Activated CD4-positive, alpha-beta T cell treated with anti-CD3 and anti-CD28 coated beads, Interleukin-2, amount 50 U/mL, for 24 hours (primary cell): ENCODE data around the gene WDR93.

Source experiments
- DNase-seq, 2 donors: peaks; one replicate each; pipeline ENCODE4 v3.0.0-alpha.2; 2020; ENCODE audit warnings: low read depth in 1 of 2, low spot score in 1 of 2

WDR93 gene

GRCh38 chr15:89690276-89691218 lies at the start of gene WDR93, which contains the start of gene PEX11A:
Gene WDR93, plus strand, starts transcription at chr15:89690811. Its CDS starts 10,936 bp downstream, at chr15:89701747.
Gene PEX11A, minus strand, starts transcription at chr15:89690754. Its CDS starts 122 bp downstream, at chr15:89690632.
- DNase-seq, result peak; percentile 64 to 70

- DNase-seq, result no peak
Measured at GRCh38 chr15:89641053-89641452, 49.6 kb upstream of the WDR93 start.

- no peak for DNase-seq
Measured at GRCh38 chr15:89642106-89642505, 48.5 kb upstream of the WDR93 start.

- no peak for DNase-seq
Measured at GRCh38 chr15:89645680-89646079, 44.9 kb upstream of the WDR93 start.

- no peak for DNase-seq
Measured at GRCh38 chr15:89646416-89647141, 44.0 kb upstream of the WDR93 start.

GRCh38 chr15:89647191-89647851 lies 43.3 kb upstream of the WDR93 start:
- DNase-seq, result peak; percentile 41 to 47

- no peak for DNase-seq
Measured at GRCh38 chr15:89648106-89649012, 42.3 kb upstream of the WDR93 start.

GRCh38 chr15:89649013-89649625 lies 41.5 kb upstream of the WDR93 start:
- no peak for DNase-seq

GRCh38 chr15:89649716-89650115 lies 40.9 kb upstream of the WDR93 start:
- DNase-seq, result no peak

- DNase-seq, result no peak
Measured at GRCh38 chr15:89652131-89652530, 38.5 kb upstream of the WDR93 start.

- no peak for DNase-seq
Measured at GRCh38 chr15:89652666-89653065, 37.9 kb upstream of the WDR93 start.

GRCh38 chr15:89653578-89653977 lies 37.0 kb upstream of the WDR93 start:
- no peak for DNase-seq

- DNase-seq, result no peak
Measured at GRCh38 chr15:89654301-89654761, 36.3 kb upstream of the WDR93 start.

- no peak for DNase-seq
Measured at GRCh38 chr15:89654847-89655805, 35.5 kb upstream of the WDR93 start, which contains the start of gene KIF7. Gene KIF7, minus strand, starts transcription at chr15:89655467. Its CDS starts 2,537 bp downstream, at chr15:89652930.

- DNase-seq, result no peak
Measured at GRCh38 chr15:89656116-89656815, 34.3 kb upstream of the WDR93 start.

- DNase-seq, result no peak
Measured at GRCh38 chr15:89657686-89658200, 32.9 kb upstream of the WDR93 start.

GRCh38 chr15:89659295-89659694 lies 31.3 kb upstream of the WDR93 start:
- DNase-seq, result no peak

- no peak for DNase-seq
Measured at GRCh38 chr15:89660556-89660955, 30.1 kb upstream of the WDR93 start.
